Keratinocyte (primary cell): ENCODE results near the gene PPP2R5B.

ENCODE experiments used
- EZH2 ChIP-seq: IDR thresholded peaks from one replicate; pipeline ENCODE4 v1.6.1; 2012; ENCODE audit warnings: inconsistent platforms, mild to moderate bottlenecking, low read length, moderate library complexity
- TF ChIP-seq, protein P1 (sequence below), 3 experiments: IDR thresholded peaks in 1 of 3; conservative IDR thresholded peaks in 1 of 3; optimal IDR thresholded peaks in 1 of 3; 2 replicates in 2 of 3; 3 replicates in 1 of 3; pipeline versions ENCODE3 to v1.5.1; 2011; ENCODE audit warnings: low read length in 3 of 3, mild to moderate bottlenecking in 3 of 3, moderate library complexity in 2 of 3, control low read depth in 1 of 3, inconsistent platforms in 1 of 3; ENCODE audit not compliant: insufficient read depth in 2 of 3; ENCODE audit errors: extremely low read depth in 1 of 3

DNA sequence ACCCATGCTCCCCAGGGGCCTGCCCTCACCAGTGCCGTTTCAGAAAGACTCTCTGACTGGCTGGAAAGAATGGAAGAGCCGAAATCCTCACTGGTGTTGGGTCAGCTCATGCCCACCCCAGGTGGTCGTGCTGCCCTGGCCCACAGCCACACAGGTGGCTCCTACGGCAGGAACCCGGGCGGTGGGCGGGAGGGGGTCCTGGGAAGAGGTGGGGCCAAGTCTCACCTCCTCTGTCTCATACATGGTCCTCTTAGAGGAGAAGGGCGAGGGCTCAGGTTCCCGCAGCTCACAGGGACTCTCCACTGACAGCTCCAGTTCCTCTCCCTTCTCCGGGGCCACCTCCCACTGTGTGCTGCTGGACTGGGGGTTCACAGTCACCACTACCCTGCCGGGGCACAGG lies 15.7 kb upstream of the PPP2R5B start:
- TF ChIP-seq, protein P1, sequence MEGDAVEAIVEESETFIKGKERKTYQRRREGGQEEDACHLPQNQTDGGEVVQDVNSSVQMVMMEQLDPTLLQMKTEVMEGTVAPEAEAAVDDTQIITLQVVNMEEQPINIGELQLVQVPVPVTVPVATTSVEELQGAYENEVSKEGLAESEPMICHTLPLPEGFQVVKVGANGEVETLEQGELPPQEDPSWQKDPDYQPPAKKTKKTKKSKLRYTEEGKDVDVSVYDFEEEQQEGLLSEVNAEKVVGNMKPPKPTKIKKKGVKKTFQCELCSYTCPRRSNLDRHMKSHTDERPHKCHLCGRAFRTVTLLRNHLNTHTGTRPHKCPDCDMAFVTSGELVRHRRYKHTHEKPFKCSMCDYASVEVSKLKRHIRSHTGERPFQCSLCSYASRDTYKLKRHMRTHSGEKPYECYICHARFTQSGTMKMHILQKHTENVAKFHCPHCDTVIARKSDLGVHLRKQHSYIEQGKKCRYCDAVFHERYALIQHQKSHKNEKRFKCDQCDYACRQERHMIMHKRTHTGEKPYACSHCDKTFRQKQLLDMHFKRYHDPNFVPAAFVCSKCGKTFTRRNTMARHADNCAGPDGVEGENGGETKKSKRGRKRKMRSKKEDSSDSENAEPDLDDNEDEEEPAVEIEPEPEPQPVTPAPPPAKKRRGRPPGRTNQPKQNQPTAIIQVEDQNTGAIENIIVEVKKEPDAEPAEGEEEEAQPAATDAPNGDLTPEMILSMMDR (optimal IDR thresholded peaks at IDR 0.05 in 1 of 3, IDR thresholded peaks at IDR 0.05 in 1 of 3, conservative IDR thresholded peaks at IDR 0.05 in 1 of 3; ENCODE audit: extremely low read depth in 1 of 3, insufficient read depth in 2 of 3, low read length in 3 of 3): no peak
- no peak for TF ChIP-seq EZH2
